Ovary (tissue), 3 donors: ENCODE measurements around the gene SIPA1L3.

Source experiments
- POLR2A ChIP-seq: fragments of 450-650 bp; IDR thresholded peaks from one replicate; pipeline ENCODE4 v1.6.1; 2017; ENCODE audit warnings: antibody characterized with exemption, mild to moderate bottlenecking, moderate library complexity
- TF ChIP-seq, protein P1 (sequence below), 3 donors: fragments of 450-650 bp in 2 of 3; fragments of 200-600 bp in 1 of 3; IDR thresholded peaks; one replicate each; pipeline versions ENCODE4 v1.5.1 to v1.8.0; 2016 to 2022; ENCODE audit warnings: antibody characterized with exemption in 3 of 3, mild to moderate bottlenecking in 1 of 3
- donor health status: DM: no; HTN: no; CAD: no.

DNA sequence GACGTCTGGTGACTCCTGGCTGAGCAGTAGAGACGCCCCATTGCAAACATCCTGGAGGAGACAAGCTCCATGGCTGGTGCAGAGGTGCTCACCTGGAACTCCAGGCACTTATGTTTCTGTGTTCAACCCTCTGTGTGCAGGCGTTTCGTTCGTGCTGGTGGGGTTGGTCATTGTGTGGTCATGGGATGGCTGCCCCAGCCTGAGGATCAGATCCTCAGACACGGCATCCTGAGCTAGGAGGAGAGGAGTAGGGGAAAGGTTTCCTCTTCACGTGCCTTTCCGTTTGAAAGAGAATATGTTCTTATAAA is 87.8 kb downstream of the SIPA1L3 start:
- TF ChIP-seq POLR2A = no peak
- TF ChIP-seq, protein P1, sequence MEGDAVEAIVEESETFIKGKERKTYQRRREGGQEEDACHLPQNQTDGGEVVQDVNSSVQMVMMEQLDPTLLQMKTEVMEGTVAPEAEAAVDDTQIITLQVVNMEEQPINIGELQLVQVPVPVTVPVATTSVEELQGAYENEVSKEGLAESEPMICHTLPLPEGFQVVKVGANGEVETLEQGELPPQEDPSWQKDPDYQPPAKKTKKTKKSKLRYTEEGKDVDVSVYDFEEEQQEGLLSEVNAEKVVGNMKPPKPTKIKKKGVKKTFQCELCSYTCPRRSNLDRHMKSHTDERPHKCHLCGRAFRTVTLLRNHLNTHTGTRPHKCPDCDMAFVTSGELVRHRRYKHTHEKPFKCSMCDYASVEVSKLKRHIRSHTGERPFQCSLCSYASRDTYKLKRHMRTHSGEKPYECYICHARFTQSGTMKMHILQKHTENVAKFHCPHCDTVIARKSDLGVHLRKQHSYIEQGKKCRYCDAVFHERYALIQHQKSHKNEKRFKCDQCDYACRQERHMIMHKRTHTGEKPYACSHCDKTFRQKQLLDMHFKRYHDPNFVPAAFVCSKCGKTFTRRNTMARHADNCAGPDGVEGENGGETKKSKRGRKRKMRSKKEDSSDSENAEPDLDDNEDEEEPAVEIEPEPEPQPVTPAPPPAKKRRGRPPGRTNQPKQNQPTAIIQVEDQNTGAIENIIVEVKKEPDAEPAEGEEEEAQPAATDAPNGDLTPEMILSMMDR (IDR thresholded peaks at IDR 0.05) = no peak
